ENCODE results near the gene POLDIP3.
"Not testable (repeated sequence)": the region's sequence is repeated elsewhere in the genome, so short reads cannot be mapped to it uniquely, and the experiment has no call there.

POLDIP3 gene

DNA sequence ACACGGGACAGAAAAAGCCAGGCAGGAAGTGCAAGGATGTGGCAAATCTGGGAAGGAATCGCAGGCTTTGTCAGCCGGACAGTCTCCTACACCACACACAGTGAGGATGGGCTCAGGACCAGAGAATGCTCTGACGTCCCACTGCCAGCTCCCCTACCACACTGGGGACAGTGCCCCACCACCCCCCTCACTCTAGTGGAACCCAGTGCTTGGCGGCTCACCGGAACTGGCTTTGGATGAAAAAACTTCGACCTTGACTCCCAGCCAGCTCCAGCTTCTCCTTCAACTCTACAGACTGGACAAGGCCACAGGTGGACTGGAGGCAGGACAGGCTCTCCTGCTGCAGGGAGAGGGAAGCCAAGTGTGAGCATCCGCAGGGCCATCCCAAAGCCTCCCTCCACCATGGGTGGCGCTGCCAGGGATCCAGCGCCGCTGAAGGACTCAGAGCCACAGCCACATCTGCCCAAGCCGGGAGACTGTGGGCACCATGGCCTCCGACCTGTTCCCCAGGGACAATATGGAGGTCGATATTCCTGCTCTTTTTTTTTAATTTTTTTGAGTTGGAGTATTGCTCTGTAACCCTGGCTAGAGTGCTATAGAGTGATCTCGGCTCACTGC, 37.0 kb downstream of the POLDIP3 start (continued):
- TF ChIP-seq, protein P1, sequence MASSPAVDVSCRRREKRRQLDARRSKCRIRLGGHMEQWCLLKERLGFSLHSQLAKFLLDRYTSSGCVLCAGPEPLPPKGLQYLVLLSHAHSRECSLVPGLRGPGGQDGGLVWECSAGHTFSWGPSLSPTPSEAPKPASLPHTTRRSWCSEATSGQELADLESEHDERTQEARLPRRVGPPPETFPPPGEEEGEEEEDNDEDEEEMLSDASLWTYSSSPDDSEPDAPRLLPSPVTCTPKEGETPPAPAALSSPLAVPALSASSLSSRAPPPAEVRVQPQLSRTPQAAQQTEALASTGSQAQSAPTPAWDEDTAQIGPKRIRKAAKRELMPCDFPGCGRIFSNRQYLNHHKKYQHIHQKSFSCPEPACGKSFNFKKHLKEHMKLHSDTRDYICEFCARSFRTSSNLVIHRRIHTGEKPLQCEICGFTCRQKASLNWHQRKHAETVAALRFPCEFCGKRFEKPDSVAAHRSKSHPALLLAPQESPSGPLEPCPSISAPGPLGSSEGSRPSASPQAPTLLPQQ (tag by site-specific recombination; IDR thresholded peaks at IDR 0.05) = no peak
- TF ChIP-seq ZNF549 (tag by site-specific recombination; IDR thresholded peaks at IDR 0.05) (no peak), ZNF433 (tag by site-specific recombination; IDR thresholded peaks at IDR 0.05; ENCODE audit: low read depth) (no peak), YY1 (tag by site-specific recombination; IDR thresholded peaks at IDR 0.05) (no peak)
- TF ChIP-seq, protein P2, sequence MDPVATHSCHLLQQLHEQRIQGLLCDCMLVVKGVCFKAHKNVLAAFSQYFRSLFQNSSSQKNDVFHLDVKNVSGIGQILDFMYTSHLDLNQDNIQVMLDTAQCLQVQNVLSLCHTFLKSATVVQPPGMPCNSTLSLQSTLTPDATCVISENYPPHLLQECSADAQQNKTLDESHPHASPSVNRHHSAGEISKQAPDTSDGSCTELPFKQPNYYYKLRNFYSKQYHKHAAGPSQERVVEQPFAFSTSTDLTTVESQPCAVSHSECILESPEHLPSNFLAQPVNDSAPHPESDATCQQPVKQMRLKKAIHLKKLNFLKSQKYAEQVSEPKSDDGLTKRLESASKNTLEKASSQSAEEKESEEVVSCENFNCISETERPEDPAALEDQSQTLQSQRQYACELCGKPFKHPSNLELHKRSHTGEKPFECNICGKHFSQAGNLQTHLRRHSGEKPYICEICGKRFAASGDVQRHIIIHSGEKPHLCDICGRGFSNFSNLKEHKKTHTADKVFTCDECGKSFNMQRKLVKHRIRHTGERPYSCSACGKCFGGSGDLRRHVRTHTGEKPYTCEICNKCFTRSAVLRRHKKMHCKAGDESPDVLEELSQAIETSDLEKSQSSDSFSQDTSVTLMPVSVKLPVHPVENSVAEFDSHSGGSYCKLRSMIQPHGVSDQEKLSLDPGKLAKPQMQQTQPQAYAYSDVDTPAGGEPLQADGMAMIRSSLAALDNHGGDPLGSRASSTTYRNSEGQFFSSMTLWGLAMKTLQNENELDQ (tag by site-specific recombination; IDR thresholded peaks at IDR 0.05; ENCODE audit: low read depth) = no peak

DNA sequence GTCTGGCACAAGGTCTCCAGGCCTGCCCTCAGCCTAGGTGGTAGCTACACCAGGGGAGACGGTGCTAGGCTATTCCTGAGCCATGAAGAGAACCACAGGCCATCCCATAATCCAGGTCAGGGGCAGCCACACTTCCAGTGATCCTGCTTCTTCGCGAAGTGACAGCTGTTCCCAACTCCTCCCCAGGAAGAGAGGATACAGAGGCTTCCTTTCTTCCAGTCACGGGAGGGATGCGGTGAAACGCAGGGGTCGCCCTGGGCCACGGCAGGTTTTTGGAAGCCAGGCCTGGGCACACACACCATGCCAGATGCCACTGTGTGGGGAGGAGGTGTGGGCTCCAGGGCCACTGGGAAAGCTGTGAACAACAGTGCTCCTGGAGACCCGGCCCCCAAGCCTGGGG, 37.5 kb downstream of the POLDIP3 start:
- peaks cover 22 to 67% of the 10 kb centered on the region in 2 experiments for H3K36me3 ChIP-seq (ENCODE audit: control insufficient read depth in 2 of 2, insufficient read depth in 1 of 2, low read length in 2 of 2)
- peak; percentile 57 for TF ChIP-seq ZNF341 (tag by site-specific recombination; IDR thresholded peaks at IDR 0.05; ENCODE audit: low read depth)
- H3K9me3 ChIP-seq (ENCODE audit: control insufficient read depth, insufficient read depth, low read depth, low read length); H3K4me1 ChIP-seq (ENCODE audit: control insufficient read depth, insufficient read depth, low read length); H3K27ac ChIP-seq (ENCODE audit: extremely low read depth, low read depth, low read length); H3K4me3 ChIP-seq (ENCODE audit: low read depth, low read length): not testable (repeated sequence)
- ChIA-PET POLR2A (interaction anchor here (0.6 kb wide), 3 partner anchors 30 to 1841 kb away, joined by 3 to 6 read pairs (median 3); no protein-coding TSS in a partner anchor), CTCF (interaction anchor here (0.6 kb wide), 1 partner anchor 236 kb away, joined by 4 read pairs; no protein-coding TSS in a partner anchor)

DNA sequence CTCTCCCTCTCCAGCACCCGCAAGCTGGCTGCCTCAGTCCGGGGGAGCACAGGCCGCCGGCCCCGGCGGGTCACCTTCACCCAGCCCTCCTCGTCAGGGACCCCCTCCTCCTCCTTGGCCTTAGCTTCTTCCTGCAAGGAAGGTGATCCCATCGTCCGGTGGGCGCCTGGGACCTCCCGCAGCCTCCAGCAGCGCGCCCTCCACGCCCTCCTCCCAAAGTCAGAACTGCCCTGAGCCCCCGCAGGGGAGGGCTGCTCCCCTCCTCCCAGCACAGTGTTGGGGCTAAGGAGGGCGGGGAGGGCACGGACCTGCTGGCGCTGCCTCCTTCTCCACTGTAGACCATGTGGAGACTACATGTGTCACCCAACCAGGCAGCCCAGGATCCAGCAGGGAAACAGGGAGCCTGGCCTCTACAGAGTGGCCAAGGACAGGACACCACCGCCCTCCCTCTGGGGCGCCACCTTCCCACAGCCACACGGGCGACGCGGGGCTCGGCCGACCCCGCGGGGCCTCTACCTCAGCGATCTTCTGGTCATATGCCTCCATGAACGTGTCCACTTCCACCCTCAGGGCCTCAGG, 38.6 kb downstream of the POLDIP3 start:
- H3K9me3 ChIP-seq (ENCODE audit: control insufficient read depth, insufficient read depth, low read depth, low read length); H3K4me1 ChIP-seq (ENCODE audit: control insufficient read depth, insufficient read depth, low read length); H3K4me3 ChIP-seq (ENCODE audit: low read depth, low read length); H3K27ac ChIP-seq (ENCODE audit: extremely low read depth, low read depth, low read length); POLR2A ChIA-PET; CTCF ChIA-PET: not testable (repeated sequence)
- peaks cover 22 to 72% of the 10 kb centered on the region in 2 experiments for H3K36me3 ChIP-seq (ENCODE audit: control insufficient read depth in 2 of 2, insufficient read depth in 1 of 2, low read length in 2 of 2)

DNA sequence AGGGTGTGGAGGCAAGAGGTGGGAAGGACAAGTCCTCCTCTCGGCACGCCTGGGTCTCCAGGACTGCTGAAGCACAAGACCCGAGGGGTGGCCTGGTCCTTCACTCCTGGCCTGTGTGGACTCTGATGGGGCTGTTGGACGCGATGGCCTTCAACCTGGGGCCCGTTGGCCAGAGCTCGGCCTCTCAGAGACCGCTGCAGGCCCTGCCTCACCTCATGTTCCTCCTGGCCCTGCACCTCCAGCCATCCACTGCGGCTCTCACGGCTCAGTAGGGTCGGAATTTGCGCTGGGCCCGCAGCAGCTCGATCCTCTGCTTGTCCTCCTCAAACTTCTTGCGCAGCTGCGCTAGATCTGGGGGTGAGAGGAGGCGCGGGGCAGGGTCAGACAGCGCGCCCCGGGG, 40.2 kb downstream of the POLDIP3 start:
- H3K27ac ChIP-seq (ENCODE audit: extremely low read depth, low read depth, low read length); H3K4me3 ChIP-seq (ENCODE audit: low read depth, low read length); POLR2A ChIA-PET; H3K4me1 ChIP-seq (ENCODE audit: control insufficient read depth, insufficient read depth, low read length); H3K9me3 ChIP-seq (ENCODE audit: control insufficient read depth, insufficient read depth, low read depth, low read length); CTCF ChIA-PET: not testable (repeated sequence)
- H3K36me3 ChIP-seq (ENCODE audit: control insufficient read depth in 2 of 2, insufficient read depth in 1 of 2, low read length in 2 of 2) = peaks cover 24 to 77% of the 10 kb centered on the region in 2 experiments

DNA sequence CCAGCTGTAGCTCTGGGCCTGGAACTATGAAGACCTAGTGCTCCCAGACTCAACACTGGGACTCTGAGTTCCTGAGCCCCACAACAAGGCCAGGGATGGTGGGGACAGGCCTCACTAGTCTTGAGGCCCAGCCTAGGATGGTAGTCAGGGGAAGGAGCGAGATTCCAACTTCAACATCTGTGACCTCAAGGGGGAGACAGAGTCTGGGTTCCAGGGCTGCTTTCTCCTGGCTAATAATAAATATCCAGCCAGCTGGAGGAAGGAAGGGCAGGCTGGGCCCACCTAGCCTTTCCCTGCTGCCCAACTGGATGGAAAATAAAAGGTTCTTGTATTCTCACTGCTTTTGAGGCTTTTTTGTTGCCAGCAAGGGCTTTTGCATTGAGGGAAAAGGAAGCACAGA, 40.6 kb downstream of the POLDIP3 start:
- H3K36me3 ChIP-seq (ENCODE audit: control insufficient read depth in 2 of 2, insufficient read depth in 1 of 2, low read length in 2 of 2) = peaks cover 22 to 74% of the 10 kb centered on the region in 2 experiments
- H3K27ac ChIP-seq (ENCODE audit: extremely low read depth, low read depth, low read length); CTCF ChIA-PET; H3K4me1 ChIP-seq (ENCODE audit: control insufficient read depth, insufficient read depth, low read length); H3K9me3 ChIP-seq (ENCODE audit: control insufficient read depth, insufficient read depth, low read depth, low read length); H3K4me3 ChIP-seq (ENCODE audit: low read depth, low read length): not testable (repeated sequence)
- POLR2A ChIA-PET = interaction anchor here (0.6 kb wide), 1 partner anchor 8 kb away, joined by 3 read pairs; no protein-coding TSS in a partner anchor

DNA sequence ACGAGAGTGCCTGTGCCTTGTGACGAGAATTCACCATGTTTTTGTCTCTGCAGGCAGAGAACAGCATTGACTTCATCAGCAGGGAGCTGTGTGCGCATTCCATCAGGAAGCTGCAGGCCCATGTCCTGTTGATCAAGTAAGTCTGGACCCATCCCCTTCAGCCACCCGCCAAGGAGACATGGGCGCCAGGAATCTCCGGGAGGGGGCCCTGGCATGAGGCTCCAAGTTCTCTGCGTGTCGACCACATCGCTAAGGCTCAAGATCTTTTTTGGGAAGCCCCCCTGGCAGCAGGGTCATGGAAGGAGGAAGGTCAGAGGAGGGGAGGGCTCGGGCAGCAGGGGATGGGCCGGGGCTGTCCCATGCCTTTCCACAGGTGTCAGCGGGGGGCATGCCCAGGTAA, 43.6 kb downstream of the POLDIP3 start:
- POLR2A ChIA-PET, CTCF ChIA-PET: not testable (repeated sequence)

DNA sequence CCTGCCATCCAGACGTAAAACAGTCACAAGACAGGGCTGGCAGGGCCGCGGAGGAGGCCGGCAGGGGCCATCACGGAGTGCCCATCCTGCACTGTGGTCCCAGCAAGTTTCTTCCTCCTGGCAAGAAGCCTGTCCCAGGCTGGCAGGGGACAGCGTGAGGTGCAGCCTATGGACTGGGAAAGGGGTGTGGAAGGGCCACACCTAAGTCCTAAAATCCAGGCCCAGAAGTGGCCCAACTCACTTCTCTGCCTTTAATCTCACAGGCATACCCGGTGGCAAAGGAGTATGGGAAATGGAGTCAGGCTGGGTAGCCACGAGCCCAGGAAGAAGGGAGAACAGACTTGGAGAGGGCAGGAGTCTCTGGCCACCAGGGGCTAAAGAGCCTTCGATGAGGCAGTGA, 44.1 kb downstream of the POLDIP3 start:
- H3K9me3 ChIP-seq (ENCODE audit: control insufficient read depth, insufficient read depth, low read depth, low read length); H3K4me1 ChIP-seq (ENCODE audit: control insufficient read depth, insufficient read depth, low read length); H3K4me3 ChIP-seq (ENCODE audit: low read depth, low read length); H3K27ac ChIP-seq (ENCODE audit: extremely low read depth, low read depth, low read length): not testable (repeated sequence)
- H3K36me3 ChIP-seq (ENCODE audit: control insufficient read depth in 2 of 2, insufficient read depth in 1 of 2, low read length in 2 of 2) = peaks cover 11 to 46% of the 10 kb centered on the region in 2 experiments; a peak in 2 of 3 replicates
- ChIA-PET CTCF (interaction anchor here (0.6 to 1.6 kb wide), 3 partner anchors 10 to 603 kb away, joined by 3 to 14 read pairs (median 4); no protein-coding TSS in a partner anchor), POLR2A (interaction anchor here (1.0 to 1.7 kb wide), 6 partner anchors 10 to 45 kb away, joined by 3 to 7 read pairs (median 4); partner anchors contain the start of gene POLDIP3)

More for the DNA sequence above, 43.6 kb downstream of the POLDIP3 start:
- H3K4me1 ChIP-seq (ENCODE audit: control insufficient read depth, insufficient read depth, low read length); H3K4me3 ChIP-seq (ENCODE audit: low read depth, low read length); H3K9me3 ChIP-seq (ENCODE audit: control insufficient read depth, insufficient read depth, low read depth, low read length); H3K27ac ChIP-seq (ENCODE audit: extremely low read depth, low read depth, low read length): not testable (repeated sequence)
- peaks cover 11 to 48% of the 10 kb centered on the region in 2 experiments; a peak in 2 of 3 replicates for H3K36me3 ChIP-seq (ENCODE audit: control insufficient read depth in 2 of 2, insufficient read depth in 1 of 2, low read length in 2 of 2)

DNA sequence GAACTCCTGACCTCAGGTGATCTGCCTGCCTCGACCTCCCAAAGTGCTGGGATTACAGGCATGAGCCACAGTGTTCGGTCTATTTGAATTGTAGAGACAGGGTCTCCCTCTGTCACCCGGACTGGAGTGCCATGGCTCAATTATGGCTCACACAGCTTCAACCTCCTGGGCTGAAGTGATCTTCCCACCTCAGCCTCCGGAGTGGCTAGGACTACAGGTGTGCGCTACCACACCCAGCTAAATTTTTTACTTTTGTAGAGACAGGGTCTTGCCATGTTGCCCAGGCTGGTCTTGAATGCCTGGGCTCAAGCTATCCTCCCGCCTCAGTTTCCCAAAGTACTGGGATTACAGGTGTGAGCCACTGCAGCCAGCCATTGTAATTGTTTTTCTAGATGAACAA, 46.7 kb downstream of the POLDIP3 start:
- peaks cover 11 to 27% of the 10 kb centered on the region in 2 experiments; a peak in 2 of 3 replicates for H3K36me3 ChIP-seq (ENCODE audit: control insufficient read depth in 2 of 2, insufficient read depth in 1 of 2, low read length in 2 of 2)
- H3K27ac ChIP-seq (ENCODE audit: extremely low read depth, low read depth, low read length); H3K4me1 ChIP-seq (ENCODE audit: control insufficient read depth, insufficient read depth, low read length); H3K9me3 ChIP-seq (ENCODE audit: control insufficient read depth, insufficient read depth, low read depth, low read length); H3K4me3 ChIP-seq (ENCODE audit: low read depth, low read length); CTCF ChIA-PET: not testable (repeated sequence)
- POLR2A ChIA-PET = interaction anchor here (1.5 to 3.1 kb wide), 2 partner anchors 14 to 43 kb away, joined by 4 to 12 read pairs; no protein-coding TSS in a partner anchor

Measured in HEK293 (cell line).